Activated CD4-positive, alpha-beta T cell treated with anti-CD3 and anti-CD28 coated beads, Interleukin-2, amount 10 ng/mL, durations not matched to agents 24 days and 14 days (primary cell): ENCODE measurements around the gene LMAN2. TPM values are rescaled to one million over a fixed set of nuclear protein-coding genes. Genes with fewer than 3 reads are reported as not detected.
"Not testable (repeated sequence)": the region's sequence is repeated elsewhere in the genome, so short reads cannot be mapped to it uniquely, and the experiment has no call there.

Experiments
- DNase-seq: peaks from one replicate; pipeline ENCODE4 v3.0.0; 2022
- H3K27ac Mint-ChIP-seq: one replicate; pipeline ENCODE4 v1.8.0; 2022; ENCODE audit warnings: mild to moderate bottlenecking, mixed read lengths
- H3K27me3 Mint-ChIP-seq: one replicate; pipeline ENCODE4 v1.8.0; 2022; ENCODE audit warnings: mixed read lengths
- H3K36me3 Mint-ChIP-seq: one replicate; pipeline ENCODE4 v1.8.0; 2022; ENCODE audit warnings: low read depth, mild to moderate bottlenecking, mixed read lengths
- H3K4me1 Mint-ChIP-seq: one replicate; pipeline ENCODE4 v1.8.0; 2021; ENCODE audit warnings: mixed read lengths
- H3K4me3 Mint-ChIP-seq: one replicate; pipeline ENCODE4 v1.8.0; 2022; ENCODE audit warnings: mild to moderate bottlenecking, moderate library complexity, mixed read lengths
- H3K9me3 Mint-ChIP-seq: one replicate; pipeline ENCODE4 v1.8.0; 2021; ENCODE audit warnings: mixed read lengths
- intact Hi-C: fragments of 100-400 bp; cut with micrococcal nuclease; formaldehyde crosslinking; loops from one replicate; pipeline ENCODE4 v1.15.1; 2023
- total RNA-seq: library from RNA; stranded (reverse); gene quantifications from 2 replicates; pipeline ENCODE4 v1.2.3, GENCODE V29; 2022

The LMAN2 gene
- total RNA-seq, 1 donor from 2014 or later = 108 TPM

- Mint-ChIP-seq H3K27me3 (peaks cover 4% of the 10 kb centered on the region), H3K9me3 (no peaks in the 10 kb centered on the region), H3K27ac (no peak overlapping the region), H3K4me1 (peaks cover 35% of the 10 kb centered on the region), H3K4me3 (no peak overlapping the region), H3K36me3 (no peaks in the 10 kb centered on the region)
- intact Hi-C loops = no loop called here
- DNase-seq = no peak
Observed at GRCh38 chr5:177387405-177387804, 35.9 kb upstream of the LMAN2 start.

GRCh38 chr5:177386542-177386941 lies 35.1 kb upstream of the LMAN2 start:
- no peak for DNase-seq
- H3K4me1 Mint-ChIP-seq = peaks cover 36% of the 10 kb centered on the region
- H3K9me3 Mint-ChIP-seq = no peaks in the 10 kb centered on the region
- intact Hi-C loops = no loop called here
- no peak overlapping the region for H3K4me3 Mint-ChIP-seq
- no peak overlapping the region for H3K27ac Mint-ChIP-seq
- H3K36me3 Mint-ChIP-seq = no peaks in the 10 kb centered on the region
- peaks cover 4% of the 10 kb centered on the region for H3K27me3 Mint-ChIP-seq

GRCh38 chr5:177385720-177386119 lies 34.3 kb upstream of the LMAN2 start:
- DNase-seq = no peak
- Mint-ChIP-seq H3K27ac (no peak overlapping the region), H3K27me3 (peaks cover 4% of the 10 kb centered on the region), H3K36me3 (no peaks in the 10 kb centered on the region), H3K4me3 (no peak overlapping the region), H3K4me1 (peaks cover 31% of the 10 kb centered on the region), H3K9me3 (no peaks in the 10 kb centered on the region)
- intact Hi-C loops = no loop called here

- Mint-ChIP-seq H3K27ac (no peak within 1 kb of the TSS), H3K4me1 (peaks cover 24% of the 10 kb centered on the region), H3K27me3 (peaks cover 4% of the 10 kb centered on the region), H3K4me3 (no peak within 1 kb of the TSS), H3K9me3 (no peaks in the 10 kb centered on the region), H3K36me3 (no peaks in the 10 kb centered on the region)
- no peak for DNase-seq
- intact Hi-C loops = no loop called here
Observed at GRCh38 chr5:177384134-177384533, 32.7 kb upstream of the LMAN2 start, which contains the start of gene SLC34A1. TSS of gene SLC34A1 (plus strand) at chr5:177384434. CDS start at chr5:177385742, 1,308 bp downstream.

GRCh38 chr5:177383181-177383580 lies 31.7 kb upstream of the LMAN2 start:
- Mint-ChIP-seq H3K27me3 (peaks cover 2% of the 10 kb centered on the region), H3K27ac (no peak overlapping the region), H3K36me3 (no peaks in the 10 kb centered on the region), H3K9me3 (no peaks in the 10 kb centered on the region), H3K4me1 (peaks cover 17% of the 10 kb centered on the region), H3K4me3 (no peak overlapping the region)
- intact Hi-C loops = no loop called here
- DNase-seq = no peak

GRCh38 chr5:177382423-177383029 lies 31.1 kb upstream of the LMAN2 start:
- Mint-ChIP-seq H3K4me1 (peaks cover 17% of the 10 kb centered on the region), H3K4me3 (no peak overlapping the region), H3K27ac (no peak overlapping the region), H3K36me3 (no peaks in the 10 kb centered on the region), H3K27me3 (peaks cover 2% of the 10 kb centered on the region), H3K9me3 (no peaks in the 10 kb centered on the region)
- intact Hi-C loops = no loop called here
- DNase-seq = peak; percentile 73

GRCh38 chr5:177380805-177381126 lies 29.3 kb upstream of the LMAN2 start:
- Mint-ChIP-seq H3K27ac (no peak overlapping the region), H3K27me3 (peaks cover 2% of the 10 kb centered on the region), H3K36me3 (no peaks in the 10 kb centered on the region), H3K9me3 (no peaks in the 10 kb centered on the region), H3K4me1 (peaks cover 17% of the 10 kb centered on the region), H3K4me3 (no peak overlapping the region)
- intact Hi-C loops = no loop called here
- DNase-seq = no peak

GRCh38 chr5:177378884-177379883 lies 27.7 kb upstream of the LMAN2 start:
- H3K4me1 Mint-ChIP-seq = peaks cover 20% of the 10 kb centered on the region
- peaks cover 5% of the 10 kb centered on the region for H3K36me3 Mint-ChIP-seq
- intact Hi-C loops = loop anchor here (10.0 kb wide), 1 partner anchor 264 kb away; no protein-coding TSS in a partner anchor
- peaks cover 2% of the 10 kb centered on the region for H3K27me3 Mint-ChIP-seq
- peak overlapping the region; percentile 51 for H3K27ac Mint-ChIP-seq
- H3K4me3 Mint-ChIP-seq = no peak overlapping the region
- no peak for DNase-seq
- H3K9me3 Mint-ChIP-seq = no peaks in the 10 kb centered on the region

GRCh38 chr5:177377851-177378776 lies 26.6 kb upstream of the LMAN2 start:
- no peaks in the 10 kb centered on the region for H3K27me3 Mint-ChIP-seq
- H3K27ac Mint-ChIP-seq = no peak overlapping the region
- H3K4me3 Mint-ChIP-seq = no peak overlapping the region
- peaks cover 5% of the 10 kb centered on the region for H3K36me3 Mint-ChIP-seq
- H3K4me1 Mint-ChIP-seq = peaks cover 22% of the 10 kb centered on the region
- intact Hi-C loops = loop anchor here (10.0 kb wide), 1 partner anchor 263 kb away; no protein-coding TSS in a partner anchor
- no peaks in the 10 kb centered on the region for H3K9me3 Mint-ChIP-seq
- DNase-seq = no peak

GRCh38 chr5:177376107-177376506 lies 24.6 kb upstream of the LMAN2 start:
- Mint-ChIP-seq H3K36me3 (peaks cover 16% of the 10 kb centered on the region), H3K9me3 (no peaks in the 10 kb centered on the region), H3K4me1 (peaks cover 38% of the 10 kb centered on the region), H3K27ac (no peak overlapping the region), H3K4me3 (no peak overlapping the region), H3K27me3 (no peaks in the 10 kb centered on the region)
- intact Hi-C loops = loop anchor here (10.0 kb wide), 1 partner anchor 261 kb away; no protein-coding TSS in a partner anchor
- DNase-seq = no peak

- not testable (repeated sequence) for DNase-seq, H3K9me3 Mint-ChIP-seq, H3K27ac Mint-ChIP-seq, H3K27me3 Mint-ChIP-seq, H3K4me3 Mint-ChIP-seq
- intact Hi-C loops = loop anchor here (10.0 kb wide), 1 partner anchor 261 kb away; no protein-coding TSS in a partner anchor
- peaks cover 38% of the 10 kb centered on the region for H3K4me1 Mint-ChIP-seq
- peaks cover 18% of the 10 kb centered on the region for H3K36me3 Mint-ChIP-seq
Observed at GRCh38 chr5:177375516-177375915, 24.0 kb upstream of the LMAN2 start.

- DNase-seq = no peak
- peaks cover 23% of the 10 kb centered on the region for H3K36me3 Mint-ChIP-seq
- no peaks in the 10 kb centered on the region for H3K27me3 Mint-ChIP-seq
- peak overlapping the region; percentile 9 for H3K27ac Mint-ChIP-seq
- intact Hi-C loops = loop anchor here (10.0 kb wide), 1 partner anchor 259 kb away; no protein-coding TSS in a partner anchor
- H3K4me3 Mint-ChIP-seq = no peak overlapping the region
- peaks cover 37% of the 10 kb centered on the region for H3K4me1 Mint-ChIP-seq
- no peaks in the 10 kb centered on the region for H3K9me3 Mint-ChIP-seq
Observed at GRCh38 chr5:177374211-177374610, 22.7 kb upstream of the LMAN2 start.

GRCh38 chr5:177373806-177374205 lies 22.3 kb upstream of the LMAN2 start:
- intact Hi-C loops = loop anchor here (10.0 kb wide), 1 partner anchor 259 kb away; no protein-coding TSS in a partner anchor
- H3K9me3 Mint-ChIP-seq = no peaks in the 10 kb centered on the region
- peak overlapping the region; percentile 38 for H3K4me3 Mint-ChIP-seq
- no peaks in the 10 kb centered on the region for H3K27me3 Mint-ChIP-seq
- H3K36me3 Mint-ChIP-seq = peaks cover 27% of the 10 kb centered on the region
- peaks cover 38% of the 10 kb centered on the region for H3K4me1 Mint-ChIP-seq
- no peak for DNase-seq
- H3K27ac Mint-ChIP-seq = peak overlapping the region; percentile 22
